ENCODE data around the gene LCORL.
"Not testable (repeated sequence)": the region's sequence is repeated elsewhere in the genome, so short reads cannot be mapped to it uniquely, and the experiment has no call there.

The LCORL gene

GRCh38 chr4:17924189-17924588 lies 97.4 kb downstream of the LCORL start:
- DNase-seq: no peak

GRCh38 chr4:17921451-17921850 lies 100.1 kb downstream of the LCORL start:
- DNase-seq: no peak

- no peak for DNase-seq
Measured at GRCh38 chr4:17920681-17921080, 100.9 kb downstream of the LCORL start.

- no peak for DNase-seq
Measured at GRCh38 chr4:17915439-17915838, 106.1 kb downstream of the LCORL start.

GRCh38 chr4:17912011-17912410 lies 109.5 kb downstream of the LCORL start:
- DNase-seq: no peak

GRCh38 chr4:17911608-17912007 lies 109.9 kb downstream of the LCORL start:
- no peak for DNase-seq

GRCh38 chr4:17898553-17899055 lies 123.0 kb downstream of the LCORL start:
- no peak for DNase-seq

- no peak for DNase-seq
Measured at GRCh38 chr4:17895481-17895880, 126.1 kb downstream of the LCORL start.

- DNase-seq: no peak
Measured at GRCh38 chr4:17894421-17894820, 127.1 kb downstream of the LCORL start.

GRCh38 chr4:17889692-17890091 lies 131.9 kb downstream of the LCORL start:
- no peak for DNase-seq

- DNase-seq: no peak
Measured at GRCh38 chr4:17884511-17884910, 137.0 kb downstream of the LCORL start.

GRCh38 chr4:17884063-17884462 lies 137.5 kb downstream of the LCORL start:
- DNase-seq: peak; percentile 16

GRCh38 chr4:17877661-17878060 lies 143.9 kb downstream of the LCORL start:
- no peak for DNase-seq

GRCh38 chr4:17876943-17877342 lies 144.6 kb downstream of the LCORL start:
- DNase-seq: no peak

- no peak for DNase-seq
Measured at GRCh38 chr4:17875402-17876070, 146.0 kb downstream of the LCORL start.

- no peak for DNase-seq
Measured at GRCh38 chr4:17869327-17869726, 152.2 kb downstream of the LCORL start.

GRCh38 chr4:17867276-17867675 lies 154.3 kb downstream of the LCORL start:
- no peak for DNase-seq

GRCh38 chr4:17866810-17867209 lies 154.7 kb downstream of the LCORL start:
- DNase-seq: no peak

GRCh38 chr4:17865866-17866363 lies 155.6 kb downstream of the LCORL start:
- DNase-seq: no peak

GRCh38 chr4:17861906-17862305 lies 159.6 kb downstream of the LCORL start:
- DNase-seq: not testable (repeated sequence)

- no peak for DNase-seq
Measured at GRCh38 chr4:17859793-17860406, 161.7 kb downstream of the LCORL start.

- DNase-seq: peak; percentile 9
Measured at GRCh38 chr4:17854036-17854435, 167.5 kb downstream of the LCORL start.

GRCh38 chr4:17851959-17852358 lies 169.6 kb downstream of the LCORL start:
- DNase-seq: no peak

- DNase-seq: not testable (repeated sequence)
Measured at GRCh38 chr4:17850295-17850694, 171.3 kb downstream of the LCORL start.
